ENCODE measurements around the gene DNAJC5. TPM values are rescaled to one million over a fixed set of nuclear protein-coding genes. Genes with fewer than 3 reads are reported as not detected.

DNAJC5 gene
- total and polyA plus RNA-seq, 9 of the 15 experiments (the other 6 are each of a cell fraction or from before 2014, with no cell fraction given): 0.95 to 42.8 (median 23.4) TPM

DNA sequence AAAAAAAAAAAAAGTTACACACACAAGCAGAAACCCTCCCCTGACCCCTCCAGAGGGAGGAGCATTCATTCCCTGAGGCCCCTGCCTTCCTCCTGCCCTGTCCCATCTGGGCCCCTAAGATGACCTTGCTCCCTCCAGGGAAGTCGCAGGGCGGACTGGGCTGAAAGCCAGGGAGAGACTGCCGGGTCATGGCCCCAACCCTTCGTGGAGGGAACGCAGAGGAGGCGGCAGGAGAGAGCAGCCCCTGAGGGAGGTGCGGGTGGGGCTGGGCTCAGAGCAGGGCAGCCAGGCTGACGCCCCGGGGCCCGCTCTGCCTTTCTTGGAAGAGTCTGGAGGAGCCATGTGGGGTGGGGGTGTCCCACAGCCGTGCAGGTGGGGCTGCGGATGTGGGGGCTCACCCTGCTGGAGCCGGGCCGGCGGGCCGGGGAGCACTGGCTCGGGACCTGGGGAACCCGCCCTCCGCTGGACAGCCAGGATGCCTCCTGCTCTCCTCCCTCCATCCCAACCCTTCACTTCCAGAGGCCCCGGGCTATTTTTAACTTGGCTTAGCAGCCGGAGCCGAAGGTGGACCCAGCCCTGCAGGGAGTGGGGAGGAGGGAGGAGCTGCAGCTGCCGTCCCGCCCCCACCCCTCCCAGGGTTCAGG is 48.7 kb upstream of the DNAJC5 start (continued):
- no peak for TF ChIP-seq NEUROD1 (IDR thresholded peaks at IDR 0.05; ENCODE audit: borderline replicate concordance, low read depth, low read length, partially characterized antibody)
- TF ChIP-seq PTRF (tag; IDR thresholded peaks at IDR 0.05): no peak
- TF ChIP-seq JUN (IDR thresholded peaks at IDR 0.05; ENCODE audit: borderline replicate concordance, low read depth, low read length): no peak
- no peak for TF ChIP-seq JUN (CRISPR knock-in tag; IDR thresholded peaks at IDR 0.05; ENCODE audit: borderline replicate concordance)
- no peak for TF ChIP-seq ZNF24 (IDR thresholded peaks at IDR 0.05)
- TF ChIP-seq SMAD2 (IDR thresholded peaks at IDR 0.05; ENCODE audit: low read depth, low read length): no peak
- TF ChIP-seq, protein P1, sequence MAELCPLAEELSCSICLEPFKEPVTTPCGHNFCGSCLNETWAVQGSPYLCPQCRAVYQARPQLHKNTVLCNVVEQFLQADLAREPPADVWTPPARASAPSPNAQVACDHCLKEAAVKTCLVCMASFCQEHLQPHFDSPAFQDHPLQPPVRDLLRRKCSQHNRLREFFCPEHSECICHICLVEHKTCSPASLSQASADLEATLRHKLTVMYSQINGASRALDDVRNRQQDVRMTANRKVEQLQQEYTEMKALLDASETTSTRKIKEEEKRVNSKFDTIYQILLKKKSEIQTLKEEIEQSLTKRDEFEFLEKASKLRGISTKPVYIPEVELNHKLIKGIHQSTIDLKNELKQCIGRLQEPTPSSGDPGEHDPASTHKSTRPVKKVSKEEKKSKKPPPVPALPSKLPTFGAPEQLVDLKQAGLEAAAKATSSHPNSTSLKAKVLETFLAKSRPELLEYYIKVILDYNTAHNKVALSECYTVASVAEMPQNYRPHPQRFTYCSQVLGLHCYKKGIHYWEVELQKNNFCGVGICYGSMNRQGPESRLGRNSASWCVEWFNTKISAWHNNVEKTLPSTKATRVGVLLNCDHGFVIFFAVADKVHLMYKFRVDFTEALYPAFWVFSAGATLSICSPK (IDR thresholded peaks at IDR 0.05; ENCODE audit: borderline replicate concordance): no peak
- TF ChIP-seq, protein P2, sequence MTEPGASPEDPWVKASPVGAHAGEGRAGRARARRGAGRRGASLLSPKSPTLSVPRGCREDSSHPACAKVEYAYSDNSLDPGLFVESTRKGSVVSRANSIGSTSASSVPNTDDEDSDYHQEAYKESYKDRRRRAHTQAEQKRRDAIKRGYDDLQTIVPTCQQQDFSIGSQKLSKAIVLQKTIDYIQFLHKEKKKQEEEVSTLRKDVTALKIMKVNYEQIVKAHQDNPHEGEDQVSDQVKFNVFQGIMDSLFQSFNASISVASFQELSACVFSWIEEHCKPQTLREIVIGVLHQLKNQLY (CRISPR knock-in tag; conservative IDR thresholded peaks at IDR 0.05): no peak
- TF ChIP-seq HDGF (IDR thresholded peaks at IDR 0.05): no peak
- TF ChIP-seq JUNB (CRISPR knock-in tag; conservative IDR thresholded peaks at IDR 0.05): no peak
- no peak for TF ChIP-seq ETS2 (tag; IDR thresholded peaks at IDR 0.05; ENCODE audit: borderline replicate concordance, poor library complexity, severe bottlenecking)
- TF ChIP-seq HDAC6 (IDR thresholded peaks at IDR 0.05; ENCODE audit: low read depth, low read length): no peak
- TF ChIP-seq PML (IDR thresholded peaks at IDR 0.05; ENCODE audit: low read length): no peak
- no peak for TF ChIP-seq ZNF780A (CRISPR knock-in tag; IDR thresholded peaks at IDR 0.05)
- TF ChIP-seq, protein P3, sequence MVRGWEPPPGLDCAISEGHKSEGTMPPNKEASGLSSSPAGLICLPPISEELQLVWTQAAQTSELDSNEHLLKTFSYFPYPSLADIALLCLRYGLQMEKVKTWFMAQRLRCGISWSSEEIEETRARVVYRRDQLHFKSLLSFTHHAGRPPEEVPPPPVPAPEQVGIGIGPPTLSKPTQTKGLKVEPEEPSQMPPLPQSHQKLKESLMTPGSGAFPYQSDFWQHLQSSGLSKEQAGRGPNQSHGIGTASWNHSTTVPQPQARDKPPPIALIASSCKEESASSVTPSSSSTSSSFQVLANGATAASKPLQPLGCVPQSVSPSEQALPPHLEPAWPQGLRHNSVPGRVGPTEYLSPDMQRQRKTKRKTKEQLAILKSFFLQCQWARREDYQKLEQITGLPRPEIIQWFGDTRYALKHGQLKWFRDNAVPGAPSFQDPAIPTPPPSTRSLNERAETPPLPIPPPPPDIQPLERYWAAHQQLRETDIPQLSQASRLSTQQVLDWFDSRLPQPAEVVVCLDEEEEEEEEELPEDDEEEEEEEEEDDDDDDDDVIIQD (CRISPR knock-in tag; IDR thresholded peaks at IDR 0.05): no peak
- no peak for TF ChIP-seq LARP7 (IDR thresholded peaks at IDR 0.05)
- TF ChIP-seq ZNF12 (CRISPR knock-in tag; IDR thresholded peaks at IDR 0.05): no peak
- no peak for TF ChIP-seq ZNF184 (CRISPR knock-in tag; IDR thresholded peaks at IDR 0.05)
- TF ChIP-seq, protein P4, sequence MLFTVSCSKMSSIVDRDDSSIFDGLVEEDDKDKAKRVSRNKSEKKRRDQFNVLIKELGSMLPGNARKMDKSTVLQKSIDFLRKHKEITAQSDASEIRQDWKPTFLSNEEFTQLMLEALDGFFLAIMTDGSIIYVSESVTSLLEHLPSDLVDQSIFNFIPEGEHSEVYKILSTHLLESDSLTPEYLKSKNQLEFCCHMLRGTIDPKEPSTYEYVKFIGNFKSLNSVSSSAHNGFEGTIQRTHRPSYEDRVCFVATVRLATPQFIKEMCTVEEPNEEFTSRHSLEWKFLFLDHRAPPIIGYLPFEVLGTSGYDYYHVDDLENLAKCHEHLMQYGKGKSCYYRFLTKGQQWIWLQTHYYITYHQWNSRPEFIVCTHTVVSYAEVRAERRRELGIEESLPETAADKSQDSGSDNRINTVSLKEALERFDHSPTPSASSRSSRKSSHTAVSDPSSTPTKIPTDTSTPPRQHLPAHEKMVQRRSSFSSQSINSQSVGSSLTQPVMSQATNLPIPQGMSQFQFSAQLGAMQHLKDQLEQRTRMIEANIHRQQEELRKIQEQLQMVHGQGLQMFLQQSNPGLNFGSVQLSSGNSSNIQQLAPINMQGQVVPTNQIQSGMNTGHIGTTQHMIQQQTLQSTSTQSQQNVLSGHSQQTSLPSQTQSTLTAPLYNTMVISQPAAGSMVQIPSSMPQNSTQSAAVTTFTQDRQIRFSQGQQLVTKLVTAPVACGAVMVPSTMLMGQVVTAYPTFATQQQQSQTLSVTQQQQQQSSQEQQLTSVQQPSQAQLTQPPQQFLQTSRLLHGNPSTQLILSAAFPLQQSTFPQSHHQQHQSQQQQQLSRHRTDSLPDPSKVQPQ (CRISPR knock-in tag; IDR thresholded peaks at IDR 0.05; ENCODE audit: borderline replicate concordance): no peak
- no peak for TF ChIP-seq ZNF354B (CRISPR knock-in tag; IDR thresholded peaks at IDR 0.05)
- TF ChIP-seq, protein P5, sequence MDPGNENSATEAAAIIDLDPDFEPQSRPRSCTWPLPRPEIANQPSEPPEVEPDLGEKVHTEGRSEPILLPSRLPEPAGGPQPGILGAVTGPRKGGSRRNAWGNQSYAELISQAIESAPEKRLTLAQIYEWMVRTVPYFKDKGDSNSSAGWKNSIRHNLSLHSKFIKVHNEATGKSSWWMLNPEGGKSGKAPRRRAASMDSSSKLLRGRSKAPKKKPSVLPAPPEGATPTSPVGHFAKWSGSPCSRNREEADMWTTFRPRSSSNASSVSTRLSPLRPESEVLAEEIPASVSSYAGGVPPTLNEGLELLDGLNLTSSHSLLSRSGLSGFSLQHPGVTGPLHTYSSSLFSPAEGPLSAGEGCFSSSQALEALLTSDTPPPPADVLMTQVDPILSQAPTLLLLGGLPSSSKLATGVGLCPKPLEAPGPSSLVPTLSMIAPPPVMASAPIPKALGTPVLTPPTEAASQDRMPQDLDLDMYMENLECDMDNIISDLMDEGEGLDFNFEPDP (CRISPR knock-in tag; IDR thresholded peaks at IDR 0.05): no peak
- TF ChIP-seq ZBTB17 (CRISPR knock-in tag; IDR thresholded peaks at IDR 0.05): no peak
